ENCODE measurements around the gene UPP1. TPM values are rescaled to one million over a fixed set of nuclear protein-coding genes. Genes with fewer than 3 reads are reported as not detected.
"Not testable (repeated sequence)": the region's sequence is repeated elsewhere in the genome, so short reads cannot be mapped to it uniquely, and the experiment has no call there.

Gene UPP1
- total RNA-seq, 6 experiments from 2014 or later = 7.3 to 19.8 (median 13.1) TPM

- no peaks in the 10 kb centered on the region for H3K4me1 ChIP-seq
- no peak overlapping the region for H3K4me3 ChIP-seq
- ATAC-seq (no peak), DNase-seq (no peak)
- no peaks in the 10 kb centered on the region for H3K36me3 ChIP-seq
- no peaks in the 10 kb centered on the region for H3K27me3 ChIP-seq
- H3K27ac ChIP-seq = no peak overlapping the region
- intact Hi-C loops (cut with DNase I) = no loop called here
- H3K9me3 ChIP-seq = no peaks in the 10 kb centered on the region
- 67% methylated on average over 1 of the region's 1 CpG for WGBS (ENCODE audit: insufficient coverage, low coverage, low lambda C conversion rate, missing lambda C conversion rate)
- TF ChIP-seq POLR2A (IDR thresholded peaks at IDR 0.05) = no peak
- TF ChIP-seq CTCF (IDR thresholded peaks at IDR 0.05) = no peak
Observed at GRCh38 chr7:48063985-48064384, 25.1 kb upstream of the UPP1 start.

DNA sequence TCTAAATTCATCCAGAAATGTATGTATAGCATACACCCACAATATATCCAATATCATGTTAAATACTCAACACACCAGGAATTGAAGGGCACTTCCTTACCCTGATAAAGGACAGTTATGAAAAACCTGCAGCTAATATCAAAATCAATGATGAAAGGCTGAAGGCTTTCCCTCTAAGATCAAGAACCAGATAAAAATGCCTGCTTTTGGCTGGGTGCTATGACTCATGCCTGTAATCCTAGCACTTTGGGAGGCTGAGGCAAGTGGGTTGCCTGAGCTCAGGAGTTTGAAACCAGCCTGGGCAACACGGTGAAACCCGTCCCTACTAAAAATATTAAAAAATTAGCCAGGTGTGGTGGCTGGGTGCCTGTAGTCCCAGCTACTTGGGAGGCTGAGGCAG, 21.6 kb upstream of the UPP1 start:
- no peak overlapping the region for H3K27ac ChIP-seq
- no peak for ATAC-seq
- no peaks in the 10 kb centered on the region for H3K27me3 ChIP-seq
- H3K4me1 ChIP-seq = no peaks in the 10 kb centered on the region
- 95% methylated on average over 2 of the region's 2 CpGs for WGBS (ENCODE audit: insufficient coverage, low coverage, low lambda C conversion rate, missing lambda C conversion rate)
- no peak overlapping the region for H3K4me3 ChIP-seq
- TF ChIP-seq CTCF (IDR thresholded peaks at IDR 0.05) (no peak), POLR2A (IDR thresholded peaks at IDR 0.05) (no peak)
- intact Hi-C loops (cut with DNase I) = no loop called here
- DNase-seq = no peak
- H3K9me3 ChIP-seq = no peaks in the 10 kb centered on the region
- H3K36me3 ChIP-seq = no peaks in the 10 kb centered on the region

DNA sequence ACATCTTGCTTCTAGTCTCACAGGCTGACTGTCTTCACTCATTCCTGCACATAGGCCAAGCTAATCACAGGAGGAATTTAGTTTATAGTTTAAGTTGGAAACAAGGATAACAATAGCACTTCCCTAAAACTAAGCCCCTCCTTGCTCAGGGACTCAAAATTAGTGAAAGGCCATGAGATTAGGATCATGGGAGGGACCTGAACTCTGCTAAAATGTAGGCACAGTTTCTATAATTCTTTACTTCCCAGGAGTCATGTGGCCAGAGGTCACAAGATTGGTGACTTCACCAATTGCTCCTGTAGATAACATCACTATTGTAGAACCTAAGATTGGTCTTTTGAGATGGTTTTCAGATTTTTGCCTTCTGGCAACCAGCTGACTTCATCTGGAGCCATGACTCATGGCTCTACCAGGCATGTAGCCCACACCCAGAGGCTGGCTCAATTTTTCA, 14.8 kb upstream of the UPP1 start:
- Histone ChIP-seq H3K36me3 (no peaks in the 10 kb centered on the region), H3K9me3 (no peaks in the 10 kb centered on the region), H3K27me3 (no peaks in the 10 kb centered on the region), H3K4me1 (no peaks in the 10 kb centered on the region), H3K4me3 (no peak overlapping the region), H3K27ac (no peak overlapping the region)
- intact Hi-C loops (cut with DNase I) = no loop called here
- DNase-seq = no peak
- no peak for TF ChIP-seq CTCF (IDR thresholded peaks at IDR 0.05)
- ATAC-seq = peak in 1 of 4 donors; percentile 25

DNA sequence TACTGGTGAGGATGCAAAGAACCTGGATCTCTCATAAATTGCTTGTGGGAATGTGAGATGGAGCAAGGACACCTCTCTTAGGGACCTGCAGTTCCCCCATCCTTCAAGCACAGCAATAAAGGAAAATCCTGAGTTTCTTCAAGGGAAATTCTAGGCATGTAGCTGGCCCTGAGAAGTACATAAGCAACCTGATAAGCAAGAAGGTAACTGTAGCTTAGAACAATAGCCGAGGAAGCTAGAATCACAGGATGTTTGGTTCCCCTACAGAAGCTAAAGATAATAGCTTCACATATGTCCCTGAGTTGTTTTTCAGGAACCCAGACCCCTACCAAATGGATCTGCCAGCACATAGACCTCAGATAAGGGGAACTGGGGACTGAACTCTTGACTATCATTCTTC, 11.6 kb upstream of the UPP1 start:
- intact Hi-C loops (cut with DNase I) = no loop called here
- no peak for DNase-seq
- WGBS (ENCODE audit: insufficient coverage, low coverage, low lambda C conversion rate, missing lambda C conversion rate) = 44% methylated on average over 1 of the region's 1 CpG
- no peak overlapping the region for H3K4me3 ChIP-seq
- no peaks in the 10 kb centered on the region for H3K36me3 ChIP-seq
- H3K27me3 ChIP-seq = no peaks in the 10 kb centered on the region
- H3K4me1 ChIP-seq = peaks cover 0 to 4% (median 0%) of the 10 kb centered on the region in 4 donors
- H3K27ac ChIP-seq = no peak overlapping the region
- TF ChIP-seq CTCF (IDR thresholded peaks at IDR 0.05) (no peak), POLR2A (IDR thresholded peaks at IDR 0.05) (no peak)
- H3K9me3 ChIP-seq = no peaks in the 10 kb centered on the region
- ATAC-seq = peak in 3 of 4 donors; percentile 31 to 69 (median 55)

GRCh38 chr7:48078470-48078869, 10.6 kb upstream of the UPP1 start:
- no peak for DNase-seq
- peaks cover 0 to 6% (median 2%) of the 10 kb centered on the region in 4 donors for H3K4me1 ChIP-seq
- no peaks in the 10 kb centered on the region for H3K36me3 ChIP-seq
- intact Hi-C loops (cut with DNase I) = no loop called here
- ATAC-seq = peak in 1 of 4 donors; percentile 32
- no peaks in the 10 kb centered on the region for H3K27me3 ChIP-seq
- H3K4me3 ChIP-seq = no peak overlapping the region
- no peaks in the 10 kb centered on the region for H3K9me3 ChIP-seq
- 87% methylated on average over 2 of the region's 2 CpGs for WGBS (ENCODE audit: insufficient coverage, low coverage, low lambda C conversion rate, missing lambda C conversion rate)
- TF ChIP-seq POLR2A (IDR thresholded peaks at IDR 0.05) (no peak), CTCF (IDR thresholded peaks at IDR 0.05) (no peak)
- H3K27ac ChIP-seq = no peak overlapping the region

DNA sequence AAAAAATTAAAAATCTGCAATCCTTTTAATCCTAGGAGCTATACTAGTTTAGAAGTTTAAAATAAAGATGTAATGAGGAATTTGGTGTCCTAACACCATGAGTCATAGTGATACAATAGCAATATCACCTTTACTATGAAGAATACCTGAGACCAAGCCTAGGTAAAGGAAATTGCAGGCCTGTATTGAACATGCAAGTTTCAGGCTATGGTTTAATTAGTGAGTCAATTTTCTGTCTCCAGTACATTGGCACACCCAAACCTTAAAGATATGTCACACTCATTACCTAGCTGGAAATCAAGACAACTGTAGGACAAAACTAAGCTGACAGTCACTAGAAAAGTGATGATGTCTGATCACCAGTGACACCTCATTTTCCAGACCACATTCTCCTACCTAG, 6.7 kb upstream of the UPP1 start:
- H3K9me3 ChIP-seq; H3K4me3 ChIP-seq; H3K36me3 ChIP-seq; H3K27ac ChIP-seq; H3K27me3 ChIP-seq; intact Hi-C loops (cut with DNase I); DNase-seq; ATAC-seq: not testable (repeated sequence)
- peaks cover 0 to 14% (median 2%) of the 10 kb centered on the region in 4 donors for H3K4me1 ChIP-seq

Data from right lobe of liver (tissue), 6 donors.